ENCODE results near the gene SLC38A8.
A peak's percentile ranks its signal among the peaks of the same experiment; 100 is the strongest.

The SLC38A8 gene

GRCh38 chr16:84042308-84042878 lies at the start of gene SLC38A8:
Gene SLC38A8 (minus strand): TSS chr16:84042795. CDS start chr16:84042157, 638 bp downstream.
- no peak for DNase-seq

DNA sequence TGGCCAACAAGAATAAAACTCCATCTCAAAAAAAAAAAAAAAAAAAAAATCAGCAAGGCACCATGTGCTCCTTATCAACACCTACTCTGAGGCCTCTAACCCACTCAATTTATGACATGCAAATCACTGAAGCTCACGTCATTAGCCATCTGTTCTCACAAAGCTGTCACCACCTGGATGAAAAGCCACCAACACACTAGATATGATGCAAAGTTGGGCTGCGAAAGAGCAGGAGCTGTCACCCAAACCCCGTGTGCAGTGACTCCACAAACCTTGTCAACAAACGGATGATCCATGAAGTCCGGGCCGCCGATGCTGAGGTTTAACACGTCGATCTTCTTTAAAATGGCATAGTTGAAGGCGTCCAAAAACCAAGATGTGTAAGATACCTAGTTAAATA lies 48.9 kb upstream of the SLC38A8 start:
- peak; percentile 51 for DNase-seq

DNA sequence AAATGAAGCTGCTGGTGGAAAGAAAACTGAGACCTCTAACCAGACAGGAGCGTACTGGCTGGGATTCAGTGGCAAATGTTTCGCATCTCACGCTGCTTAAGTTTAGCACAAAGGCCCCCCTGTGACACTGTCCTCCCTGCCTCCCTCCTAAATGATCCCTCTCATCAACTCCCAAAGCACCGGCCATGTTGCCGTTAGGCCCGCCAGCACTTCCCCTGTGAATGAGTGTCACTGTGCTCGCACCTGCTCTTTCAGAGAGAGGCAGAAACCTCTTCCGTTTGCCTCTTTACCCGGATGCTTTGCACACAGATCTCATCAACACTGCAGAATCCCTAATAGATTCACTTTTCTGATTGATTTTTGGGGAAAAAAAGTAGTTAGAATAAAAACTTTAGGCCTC lies 47.6 kb upstream of the SLC38A8 start:
- DNase-seq: no peak

DNA sequence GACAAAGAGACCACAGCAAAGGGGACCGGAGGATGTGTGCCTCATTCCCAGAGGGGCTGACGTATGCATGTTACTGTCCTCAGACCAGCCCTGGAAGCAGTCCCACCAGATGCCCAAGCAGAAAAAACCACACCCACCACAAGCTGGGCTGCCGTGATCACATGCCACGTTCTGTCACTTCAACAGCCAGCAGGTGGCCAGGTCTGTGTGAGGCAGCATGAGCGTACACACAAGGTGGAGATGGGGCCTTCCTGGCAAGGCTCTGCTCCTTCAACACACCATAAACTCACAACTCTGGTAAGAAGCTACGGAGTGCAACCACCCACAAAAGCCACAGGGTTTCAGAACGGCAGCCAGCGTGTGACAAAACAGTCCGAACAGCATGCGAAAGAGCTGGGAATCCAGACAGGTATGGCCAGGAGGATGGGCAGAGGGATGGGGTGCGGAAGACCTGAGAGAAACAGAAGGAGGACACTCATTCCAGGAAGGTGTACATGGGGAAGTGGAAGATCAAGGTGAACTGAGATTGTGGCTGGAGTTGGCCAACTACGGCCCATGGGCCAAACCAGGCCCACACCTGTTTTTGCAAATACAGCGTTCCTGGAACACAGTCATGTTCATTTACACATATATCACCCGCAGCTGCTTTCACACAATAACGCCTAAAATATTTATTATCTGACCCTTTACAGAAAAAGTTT lies 46.2 kb upstream of the SLC38A8 start:
- peak; percentile 70 for DNase-seq

DNA sequence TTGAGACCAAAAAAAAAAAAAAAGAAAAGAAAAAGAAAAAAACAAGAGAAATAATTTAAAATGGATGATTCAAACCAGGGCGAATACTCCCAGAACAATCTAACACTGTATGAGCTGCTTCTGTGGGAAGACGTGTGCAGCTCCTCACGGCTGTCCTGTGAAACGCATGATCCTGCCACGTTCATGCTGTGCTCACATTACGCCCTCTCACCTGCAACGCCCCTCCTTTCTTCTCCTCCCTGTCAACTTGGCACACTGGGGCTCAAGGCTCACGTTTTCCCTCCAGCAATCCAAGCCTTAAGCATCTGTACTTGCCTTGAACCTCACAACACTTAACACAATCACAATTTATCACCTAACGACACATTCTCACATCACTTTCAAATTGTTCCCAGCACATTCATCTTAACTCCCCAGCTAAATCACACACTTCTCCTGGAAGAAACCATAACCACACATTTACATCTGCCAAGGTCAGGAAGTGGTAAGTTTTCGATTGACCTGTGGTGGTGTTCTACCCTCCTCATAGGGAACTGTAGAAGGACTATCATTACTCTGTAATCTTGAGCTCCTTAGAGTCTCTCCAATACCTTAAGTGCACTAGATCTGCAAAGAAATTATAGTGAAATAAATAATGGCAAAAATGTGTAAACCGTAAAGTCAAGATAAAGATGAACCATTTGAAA lies 45.0 kb upstream of the SLC38A8 start:
- DNase-seq: no peak

- DNase-seq: no peak
Observed at GRCh38 chr16:84087001-84087400, 44.4 kb upstream of the SLC38A8 start.

DNA sequence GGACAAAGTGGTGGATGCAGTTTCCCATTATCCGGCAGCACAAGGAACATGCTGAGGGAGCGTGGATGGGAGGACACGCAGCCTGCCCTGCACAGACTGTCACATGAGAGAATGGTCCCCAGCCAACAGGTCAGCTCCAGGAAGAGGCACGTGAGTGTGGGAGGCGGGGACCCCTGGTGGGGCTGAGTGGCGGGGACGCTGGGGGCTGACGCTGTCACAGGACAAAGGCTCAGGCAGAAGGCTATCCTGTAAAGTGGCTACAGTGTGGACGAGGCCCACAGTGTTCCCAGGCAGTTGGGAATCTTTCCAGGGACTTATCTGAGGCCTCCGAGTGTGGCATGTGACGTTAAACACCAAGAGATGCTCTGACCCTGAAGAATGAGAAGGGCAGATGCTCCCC lies 43.7 kb upstream of the SLC38A8 start:
- DNase-seq: no peak

GRCh38 chr16:84085773-84086172 lies 43.2 kb upstream of the SLC38A8 start:
- no peak for DNase-seq

DNA sequence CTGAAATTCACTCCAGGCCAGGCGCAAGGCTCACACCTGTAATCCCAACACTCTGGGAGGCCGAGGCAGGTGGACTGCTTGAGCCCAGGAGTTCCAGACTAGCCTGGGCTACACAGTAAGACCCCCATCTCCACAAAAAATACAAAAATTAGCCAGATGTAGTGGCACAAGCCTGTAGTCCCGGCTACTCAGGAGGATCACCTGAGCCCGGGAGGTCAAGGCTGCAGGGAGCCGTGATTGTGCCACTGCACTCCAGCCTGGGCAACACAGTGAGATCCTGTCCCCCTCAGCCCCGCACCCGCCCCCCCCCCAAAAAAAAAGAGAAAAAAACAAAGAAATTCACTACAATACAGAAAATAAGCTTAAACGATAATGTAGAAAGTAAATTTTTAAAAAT lies 42.7 kb upstream of the SLC38A8 start:
- no peak for DNase-seq

GRCh38 chr16:84084570-84085270 lies 42.1 kb upstream of the SLC38A8 start:
- DNase-seq: peak; percentile 23

- no peak for DNase-seq
Observed at GRCh38 chr16:84082835-84083569, 40.4 kb upstream of the SLC38A8 start.

DNA sequence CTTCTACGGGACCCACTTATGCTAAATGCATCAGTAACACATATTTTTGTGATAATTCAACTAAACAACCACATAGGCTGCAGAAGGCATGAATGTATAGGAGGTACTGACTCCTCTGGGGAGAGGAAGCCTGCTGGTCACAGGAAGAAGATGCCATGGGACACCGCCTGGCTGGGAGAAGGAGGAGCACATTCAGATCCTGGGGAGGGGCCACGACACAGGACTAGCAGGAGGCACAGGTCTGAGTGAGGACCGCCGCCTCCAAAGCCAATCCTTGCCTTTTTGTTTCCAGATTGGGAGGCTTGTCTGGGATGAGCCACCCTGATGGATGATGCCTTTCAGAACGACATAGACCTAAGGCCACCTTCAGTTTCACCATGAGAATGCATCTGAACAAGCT lies 39.5 kb upstream of the SLC38A8 start:
- DNase-seq: no peak

- no peak for DNase-seq
Observed at GRCh38 chr16:84081446-84081989, 38.9 kb upstream of the SLC38A8 start.

DNA sequence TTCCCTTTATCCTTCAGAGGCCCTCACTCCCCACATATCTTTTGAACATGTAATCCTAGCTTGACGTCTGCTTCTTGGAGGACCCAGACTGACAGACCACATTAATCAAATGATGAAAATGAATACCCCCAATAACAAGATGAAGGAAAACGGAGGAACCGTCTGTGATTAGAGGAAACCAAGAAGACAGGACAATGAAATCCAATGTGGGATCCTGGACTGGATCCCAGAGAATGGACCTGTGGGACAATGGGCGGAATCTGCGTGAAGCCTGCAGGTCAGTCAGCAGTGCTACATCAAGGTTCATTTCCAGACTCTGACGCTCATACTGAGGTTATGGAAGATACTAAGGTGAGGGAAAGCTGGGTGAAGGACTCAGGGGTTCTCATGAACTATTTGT lies 38.2 kb upstream of the SLC38A8 start:
- DNase-seq: no peak

GRCh38 chr16:84080378-84080777 lies 37.8 kb upstream of the SLC38A8 start:
- DNase-seq: no peak

GRCh38 chr16:84079664-84080063 lies 37.1 kb upstream of the SLC38A8 start:
- no peak for DNase-seq

GRCh38 chr16:84075376-84075775 lies 32.8 kb upstream of the SLC38A8 start:
- no peak for DNase-seq

- no peak for DNase-seq
Observed at GRCh38 chr16:84074721-84075120, 32.1 kb upstream of the SLC38A8 start.

- no peak for DNase-seq
Observed at GRCh38 chr16:84072014-84072413, 29.4 kb upstream of the SLC38A8 start.

GRCh38 chr16:84071121-84071520 lies 28.5 kb upstream of the SLC38A8 start:
- no peak for DNase-seq

DNA sequence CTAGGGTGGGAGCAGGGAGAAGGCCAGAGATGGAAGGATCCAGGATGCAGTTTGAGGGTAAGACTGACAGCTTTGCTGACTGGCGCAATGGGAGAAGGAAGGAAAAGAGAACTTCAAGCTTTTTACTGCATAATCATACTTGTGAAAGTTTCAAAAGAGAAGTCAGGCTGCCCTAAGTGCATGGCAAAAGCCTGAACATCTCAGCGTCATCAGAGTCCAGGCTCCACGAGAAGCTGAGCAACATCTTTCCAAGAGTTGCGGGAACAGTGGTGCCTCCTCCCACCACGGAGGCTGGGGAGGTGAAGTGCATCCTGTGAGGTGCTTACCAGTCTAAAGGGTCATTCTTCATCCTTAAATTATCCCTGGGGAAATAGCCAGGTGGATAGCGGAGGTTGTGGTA lies 26.9 kb upstream of the SLC38A8 start:
- no peak for DNase-seq

DNA sequence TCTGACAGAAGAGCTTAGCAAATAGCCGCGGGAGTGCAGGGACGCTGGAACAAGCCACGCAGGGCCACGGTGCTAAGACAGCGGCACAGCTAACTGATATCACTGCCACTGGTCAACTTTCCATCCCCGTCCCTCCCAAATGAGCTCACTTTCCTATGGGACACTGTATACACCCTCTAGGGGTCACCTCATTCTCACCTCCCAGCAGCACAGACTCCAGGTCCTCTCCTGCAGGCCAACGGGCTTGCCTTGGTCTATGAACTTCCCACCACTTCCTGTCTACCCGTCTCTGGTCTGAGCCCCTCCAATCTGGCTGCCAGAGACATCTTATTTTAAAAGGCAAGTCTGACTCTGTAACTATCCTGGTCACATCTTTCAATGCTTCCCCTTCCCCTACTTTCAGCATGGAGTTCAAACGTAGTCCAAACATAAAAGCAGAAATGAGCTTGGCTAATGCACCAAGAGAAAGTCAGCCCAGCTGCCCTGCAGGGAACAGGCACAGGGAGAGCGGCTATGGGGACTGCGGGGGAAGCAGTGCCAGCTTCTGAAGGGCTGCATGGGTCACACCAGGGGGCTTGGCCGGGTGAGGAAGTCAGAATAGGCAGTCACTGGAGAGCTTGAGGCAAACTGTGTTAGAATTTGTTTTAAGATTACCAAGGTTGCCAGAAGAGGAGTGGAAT lies 26.3 kb upstream of the SLC38A8 start:
- DNase-seq: no peak
